GM18909 (cell line): Measurements from ENCODE around the gene FGGY.
"Not testable (repeated sequence)": the region's sequence is repeated elsewhere in the genome, so short reads cannot be mapped to it uniquely, and the experiment has no call there.

ENCODE experiments used
- ATAC-seq: cut with Tn5 transposase; IDR thresholded peaks from one replicate; pipeline ENCODE4 v1.9.1; 2021; ENCODE audit warnings: mild to moderate bottlenecking; ENCODE audit not compliant: unreplicated experiment, poor library complexity

The FGGY gene

DNA sequence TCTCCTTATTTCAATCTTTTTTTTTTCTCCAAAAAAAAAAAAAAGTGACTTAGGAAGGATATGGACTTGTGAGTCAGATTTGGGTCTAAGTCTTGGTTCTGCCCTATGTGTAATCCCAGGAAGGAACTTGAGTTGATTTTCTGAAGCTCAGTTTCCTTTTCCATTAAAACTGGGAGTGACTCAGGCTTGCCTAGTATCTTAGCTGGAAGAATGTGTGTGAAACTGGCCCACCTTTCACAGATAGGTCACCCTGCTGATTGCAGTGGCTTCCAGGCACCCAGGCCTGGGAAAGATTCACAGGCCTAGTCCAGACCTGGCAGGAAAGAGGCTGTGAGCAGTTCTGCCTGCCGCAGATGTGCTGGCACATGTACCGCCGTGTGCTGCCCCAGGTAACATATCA is 299.5 kb downstream of the FGGY start:
- ATAC-seq, result no peak

DNA sequence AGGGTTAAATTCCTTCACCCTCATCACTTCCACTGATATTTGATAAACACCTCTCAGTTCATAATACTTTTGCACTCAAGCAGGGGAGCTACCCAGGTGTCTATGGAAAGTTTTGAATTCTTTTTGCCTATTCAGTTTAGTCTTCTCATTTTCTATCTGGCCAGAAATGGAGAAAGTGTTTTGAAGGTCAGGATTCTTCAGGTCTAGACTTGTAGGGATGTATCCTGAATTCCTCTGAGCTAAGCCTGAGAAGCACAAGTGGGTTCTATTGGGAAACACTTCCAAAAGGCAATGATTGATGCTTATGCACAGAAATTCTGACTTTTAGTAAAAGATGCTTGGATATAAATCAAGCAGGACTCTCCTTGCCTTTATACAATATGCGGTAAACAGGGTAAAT is 300.1 kb downstream of the FGGY start:
- ATAC-seq, result no peak

DNA sequence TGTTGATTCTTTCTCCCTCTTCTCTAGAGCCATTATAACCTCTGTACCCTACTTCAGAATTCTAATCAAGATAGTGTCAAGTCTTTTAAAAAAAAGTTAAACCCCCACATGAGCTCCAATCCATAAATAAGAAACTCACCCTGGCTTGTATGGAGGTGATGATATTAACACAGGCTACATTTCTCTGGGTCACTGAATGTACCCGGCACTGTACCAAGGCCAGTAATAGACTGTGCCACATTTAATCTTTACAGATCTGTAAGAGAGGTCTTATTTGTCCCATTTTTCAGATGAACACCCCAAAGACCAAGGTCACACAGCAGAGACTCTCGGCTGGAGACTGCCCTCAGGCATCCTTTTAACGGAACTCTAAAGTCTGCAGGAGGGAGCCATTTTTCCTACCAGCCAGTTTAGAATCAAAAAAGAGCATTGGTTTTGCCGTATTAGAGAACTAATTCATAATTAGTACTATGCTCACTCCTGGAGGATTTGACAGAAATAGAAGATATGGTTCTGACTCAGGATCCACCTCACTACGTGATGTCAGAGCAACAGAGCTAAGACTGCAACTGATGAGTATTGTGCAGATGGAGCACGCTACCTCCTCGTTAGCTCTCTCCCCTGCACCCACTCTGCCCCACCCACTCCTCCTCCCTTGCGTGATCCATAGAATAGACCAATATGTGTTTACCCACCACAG is 300.7 kb downstream of the FGGY start:
- ATAC-seq, result no peak

DNA sequence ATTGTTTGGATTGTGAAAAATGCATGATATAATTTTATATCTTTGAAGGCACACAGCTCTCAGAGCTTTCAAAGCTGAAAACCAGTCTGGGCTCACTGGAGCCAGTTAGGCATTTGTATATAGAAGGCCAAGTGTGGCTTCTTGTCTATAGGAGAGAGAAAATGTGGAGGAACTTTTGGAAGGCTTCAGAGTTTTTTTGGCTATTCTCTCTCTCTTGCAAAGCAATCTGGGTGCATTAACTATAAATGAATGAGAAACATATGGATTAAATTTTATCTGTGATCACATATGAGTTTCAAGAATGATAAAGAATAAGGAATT is 301.2 kb downstream of the FGGY start:
- ATAC-seq, result no peak

DNA sequence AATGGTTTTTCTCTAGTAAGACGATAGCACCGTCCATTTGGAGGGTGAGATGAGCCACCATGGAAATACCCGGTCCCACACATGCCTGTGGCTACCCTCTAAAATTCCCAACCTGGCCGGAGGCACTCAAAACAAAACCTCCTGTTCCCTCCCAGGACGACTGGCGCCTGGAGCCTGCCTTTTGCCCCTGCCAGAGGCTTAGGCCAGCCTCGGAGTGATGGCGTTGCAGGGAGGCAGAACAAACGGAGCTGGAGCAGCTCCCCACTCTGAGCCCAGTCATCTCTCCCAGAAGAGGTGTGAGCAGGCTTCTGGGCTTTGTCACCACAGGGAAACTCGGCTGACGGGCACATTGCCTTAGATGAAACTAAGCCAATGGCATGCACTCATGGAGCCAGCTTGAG is 304.1 kb downstream of the FGGY start:
- ATAC-seq, result no peak

DNA sequence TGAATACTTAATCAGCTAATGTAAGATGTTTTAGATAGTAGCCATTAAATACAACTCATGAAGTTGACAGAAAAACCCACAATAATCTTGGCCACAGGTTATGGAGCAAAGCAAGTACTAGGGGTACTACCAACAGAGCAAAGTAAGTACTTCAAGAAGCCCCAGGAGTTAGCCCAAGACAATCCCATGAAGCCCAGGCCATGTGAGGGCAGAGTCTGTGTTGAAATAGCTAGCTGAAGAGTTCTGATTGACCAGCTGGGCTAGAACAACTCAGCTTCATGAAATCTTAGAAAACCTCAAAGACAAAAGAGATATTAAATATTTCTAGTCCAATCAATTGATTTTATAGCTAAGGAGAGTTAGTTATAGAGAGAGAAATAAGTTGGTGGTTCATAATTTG is 304.9 kb downstream of the FGGY start:
- ATAC-seq, result no peak

DNA sequence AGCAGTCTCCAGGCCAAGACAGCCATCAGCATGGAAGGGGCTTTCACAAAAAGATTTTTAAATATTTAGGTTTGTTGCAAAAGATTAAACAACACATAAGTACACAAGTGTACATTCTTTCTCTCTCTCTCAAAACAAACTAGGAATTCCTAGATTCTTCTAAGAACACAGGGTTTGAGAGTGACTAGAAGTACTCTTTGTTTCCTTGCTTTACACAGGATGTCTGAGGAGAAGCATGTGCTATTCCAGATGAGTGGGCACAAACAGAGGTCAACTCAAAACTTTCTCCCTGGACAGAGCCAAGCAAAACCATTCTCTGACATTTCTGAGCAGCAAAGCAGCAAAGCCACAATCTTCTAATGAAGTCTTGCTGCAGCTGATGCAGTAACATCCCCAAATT is 307.3 kb downstream of the FGGY start:
- ATAC-seq, result no peak

DNA sequence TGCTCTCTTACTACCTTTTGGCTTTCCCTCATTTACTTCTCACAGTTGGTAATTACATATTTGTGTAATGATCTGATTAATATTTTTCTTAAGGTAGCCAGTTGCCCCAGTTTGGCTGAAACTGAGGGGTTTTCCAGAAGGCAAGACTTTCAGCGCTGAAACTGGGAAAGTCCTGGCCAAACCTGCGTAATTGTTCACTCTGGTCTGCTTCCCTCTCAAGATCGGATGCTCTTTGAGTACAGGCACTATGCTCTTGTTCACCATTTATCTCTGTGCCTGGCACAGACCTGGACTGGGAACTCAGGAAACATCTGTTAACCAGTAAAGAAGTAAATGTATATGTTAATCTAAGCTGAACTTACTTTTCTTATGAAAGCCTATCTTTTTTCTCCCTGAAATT is 308.3 kb downstream of the FGGY start:
- ATAC-seq, result no peak

DNA sequence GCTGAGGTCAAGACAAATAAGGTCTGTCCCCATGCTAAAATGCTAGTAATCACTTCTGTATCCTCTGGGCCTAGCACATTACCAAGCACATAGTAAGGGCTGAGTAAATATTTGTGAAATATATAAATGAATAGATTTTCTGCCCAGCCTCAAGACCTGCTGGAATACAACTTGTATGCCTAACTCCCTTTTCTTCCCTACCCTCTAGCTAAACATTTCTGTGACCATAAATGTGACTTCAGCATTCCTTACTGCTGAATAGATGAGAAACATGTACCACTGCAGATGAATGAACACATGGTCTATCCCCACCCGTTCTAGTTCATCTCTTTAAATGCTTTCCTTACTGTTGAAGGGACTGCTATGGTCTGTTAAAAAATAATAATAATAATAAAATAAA is 308.9 kb downstream of the FGGY start:
- ATAC-seq, result no peak

DNA sequence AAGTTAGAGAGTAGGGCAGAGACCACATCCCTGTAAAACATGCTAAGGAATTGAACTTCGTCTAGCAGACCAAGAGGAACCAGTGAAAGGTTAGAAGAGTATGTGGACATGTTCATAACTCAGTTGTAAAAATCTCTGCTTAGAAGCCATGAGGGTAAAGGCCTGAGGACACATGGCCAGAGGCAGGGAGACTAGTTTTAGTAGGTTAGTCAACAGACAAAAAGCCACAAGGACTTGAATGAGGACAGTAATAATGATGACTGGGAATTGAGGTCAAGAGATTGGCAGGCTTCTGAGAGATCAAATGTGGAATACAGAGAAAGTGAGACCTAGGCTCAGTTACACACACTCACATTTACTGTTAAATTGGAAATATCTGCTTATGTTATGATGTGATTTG is 312.4 kb downstream of the FGGY start:
- no peak for ATAC-seq

DNA sequence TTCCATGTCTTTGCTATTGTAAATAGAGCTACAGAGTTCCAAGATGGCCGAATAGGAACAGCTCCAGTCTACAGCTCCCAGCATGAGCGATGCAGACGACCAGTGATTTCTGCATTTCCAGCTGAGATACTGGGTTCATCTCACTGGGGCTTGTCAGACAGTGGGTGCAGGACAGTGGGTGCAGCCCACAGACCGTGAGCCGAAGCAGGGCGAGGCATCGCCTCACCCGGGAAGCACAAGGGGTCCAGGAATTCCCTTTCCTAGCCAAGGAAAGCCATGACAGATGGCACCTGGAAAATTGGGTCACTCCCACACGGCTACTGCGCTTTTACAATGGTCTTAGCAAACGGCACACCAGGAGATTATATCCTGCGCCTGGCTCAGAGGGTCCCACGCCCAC is 313.6 kb downstream of the FGGY start:
- not testable (repeated sequence) for ATAC-seq

DNA sequence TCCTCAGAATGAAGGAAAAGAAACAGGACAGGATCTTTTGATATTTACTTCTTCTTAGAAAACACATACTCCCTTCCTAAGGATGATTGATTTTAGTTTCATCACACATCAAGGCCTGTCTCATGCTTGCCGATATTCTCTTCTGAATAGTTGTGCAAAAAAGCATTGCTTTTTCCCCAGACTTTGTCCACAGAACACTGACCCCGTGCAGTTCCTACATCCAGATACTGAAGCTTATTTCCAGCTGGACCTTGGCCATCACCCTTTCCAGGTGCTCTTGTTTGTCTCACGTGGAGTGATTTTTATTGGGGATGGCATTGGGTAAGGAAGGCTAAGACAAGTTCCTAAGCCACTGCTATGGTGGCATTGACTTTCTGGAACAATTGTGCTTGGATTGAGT is 320.5 kb downstream of the FGGY start:
- no peak for ATAC-seq

DNA sequence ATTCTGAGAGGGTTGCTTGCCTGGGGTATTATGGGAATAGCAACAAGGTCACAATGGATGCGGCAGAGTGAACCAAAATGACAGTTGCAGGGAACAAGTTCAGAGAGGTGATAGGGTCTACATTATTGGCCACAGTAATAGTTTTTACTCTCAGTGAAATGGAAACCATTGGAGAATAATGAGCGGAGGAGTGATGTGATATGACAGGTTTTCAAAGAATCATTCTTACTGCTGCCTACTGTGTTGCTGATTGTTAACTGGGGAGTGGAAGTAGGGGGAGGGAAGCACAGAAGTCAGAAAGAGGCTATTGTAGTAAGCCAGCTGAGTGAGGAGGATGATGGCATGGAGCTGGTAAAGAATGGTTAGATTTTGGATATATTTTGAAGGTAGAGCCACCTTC is 322.7 kb downstream of the FGGY start:
- ATAC-seq, result no peak

DNA sequence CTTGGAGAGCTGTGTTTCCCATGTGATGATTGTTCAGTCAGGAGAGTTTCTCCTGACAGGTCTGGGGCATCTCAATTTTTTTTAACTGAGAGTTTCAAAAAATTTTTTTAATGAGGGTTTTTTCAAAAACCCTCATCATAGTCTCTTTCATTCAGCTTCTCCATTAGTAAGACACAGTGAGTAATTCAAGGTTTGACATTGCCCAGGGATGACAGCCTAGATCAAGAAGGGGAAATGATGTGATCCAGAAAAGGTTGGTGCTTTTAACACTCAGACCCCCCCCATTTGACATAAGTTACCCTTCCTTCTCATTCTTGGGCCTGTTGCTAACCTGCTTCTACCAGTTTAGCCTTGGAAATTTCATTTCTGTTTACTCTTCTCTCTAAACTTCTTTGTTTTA is 328.5 kb downstream of the FGGY start:
- no peak for ATAC-seq

DNA sequence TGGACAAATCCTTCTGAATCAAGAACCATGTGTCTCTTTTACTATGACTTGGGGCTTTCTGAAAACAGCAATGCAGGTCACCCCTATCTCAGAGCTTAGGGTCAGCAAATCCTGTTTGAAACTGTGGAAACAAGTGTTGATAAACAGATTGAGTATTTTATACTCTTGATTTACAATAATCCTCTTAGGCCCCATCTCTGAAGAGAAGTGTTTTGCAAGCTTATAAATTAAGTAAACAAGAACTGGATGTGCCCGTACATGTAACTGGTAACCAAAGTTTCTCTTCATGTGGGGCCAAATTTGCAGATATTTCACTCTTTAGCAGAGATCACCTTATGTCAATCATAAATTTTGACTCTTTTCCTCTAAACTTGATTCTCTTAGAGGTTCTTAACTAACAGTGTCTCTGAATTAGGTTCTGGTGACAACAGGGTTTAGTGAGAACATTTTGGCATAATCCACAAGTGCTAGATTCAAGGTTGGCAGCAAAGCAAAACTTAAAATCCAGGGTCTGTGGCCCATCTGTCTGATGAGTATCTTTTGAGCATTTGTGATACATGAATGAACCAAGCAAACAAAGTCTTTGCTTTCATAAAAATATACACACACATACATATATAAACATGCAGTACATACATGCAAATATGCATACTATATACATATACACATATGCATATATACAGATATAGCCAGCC is 334.8 kb downstream of the FGGY start:
- ATAC-seq, result no peak

DNA sequence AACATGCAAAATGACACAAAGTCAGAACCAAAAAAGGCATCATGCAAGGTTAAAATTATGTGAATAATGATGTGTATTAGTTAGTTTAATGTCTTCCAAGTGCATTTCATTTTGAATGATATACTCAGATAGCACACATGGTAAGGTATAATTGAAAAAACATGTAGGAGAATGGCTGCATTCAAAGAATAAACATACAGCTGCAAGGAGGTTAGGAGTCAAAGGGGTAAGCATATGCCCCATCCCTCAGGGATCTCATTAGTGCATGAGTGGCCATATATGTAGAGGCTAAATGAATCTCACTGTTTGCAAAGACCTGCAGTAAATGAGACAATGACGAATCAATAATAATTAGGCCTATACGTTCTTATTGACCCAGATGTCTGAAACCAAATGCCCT is 338.2 kb downstream of the FGGY start:
- no peak for ATAC-seq

DNA sequence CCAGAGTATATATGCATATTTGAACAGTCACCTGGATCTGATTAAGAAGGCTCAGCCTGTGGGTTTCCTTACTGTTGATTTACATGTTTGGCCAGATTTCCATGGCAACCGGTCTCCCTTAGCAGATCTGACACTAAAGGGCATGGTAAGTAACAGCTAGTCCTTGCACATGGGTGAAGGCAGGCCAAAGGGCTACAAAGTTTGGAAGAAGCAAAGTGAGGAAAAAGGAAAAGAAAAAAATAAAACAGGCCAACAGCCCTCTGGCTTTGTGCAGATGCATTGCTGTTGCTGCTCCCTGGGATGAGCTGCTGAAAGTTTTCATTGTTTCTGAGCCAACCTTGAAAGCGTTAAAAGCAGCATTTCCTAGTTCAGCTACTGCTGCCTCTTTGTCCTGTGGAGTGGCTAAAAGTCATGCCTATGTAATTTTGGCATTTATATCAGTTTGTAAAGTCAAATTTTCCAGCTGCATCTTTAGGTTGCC is 341.4 kb downstream of the FGGY start:
- no peak for ATAC-seq

DNA sequence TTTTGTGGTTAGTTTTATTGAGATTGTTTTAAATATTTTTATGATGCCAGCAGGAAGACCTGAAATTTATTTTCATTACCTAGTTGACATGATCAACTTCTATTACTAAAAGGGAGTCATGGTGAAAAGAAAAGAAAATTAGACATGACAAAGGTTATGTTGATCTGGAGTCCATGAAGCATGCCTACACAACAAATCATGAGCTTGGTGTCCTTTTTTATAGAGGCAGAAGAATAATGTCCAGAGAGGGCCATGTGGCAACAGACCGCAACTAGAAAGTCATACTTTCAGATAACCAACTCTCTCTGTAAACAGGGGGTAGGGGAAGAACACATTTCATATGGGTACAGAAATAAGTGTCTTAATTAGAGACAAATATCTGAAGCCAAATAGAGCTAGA is 342.4 kb downstream of the FGGY start:
- no peak for ATAC-seq

DNA sequence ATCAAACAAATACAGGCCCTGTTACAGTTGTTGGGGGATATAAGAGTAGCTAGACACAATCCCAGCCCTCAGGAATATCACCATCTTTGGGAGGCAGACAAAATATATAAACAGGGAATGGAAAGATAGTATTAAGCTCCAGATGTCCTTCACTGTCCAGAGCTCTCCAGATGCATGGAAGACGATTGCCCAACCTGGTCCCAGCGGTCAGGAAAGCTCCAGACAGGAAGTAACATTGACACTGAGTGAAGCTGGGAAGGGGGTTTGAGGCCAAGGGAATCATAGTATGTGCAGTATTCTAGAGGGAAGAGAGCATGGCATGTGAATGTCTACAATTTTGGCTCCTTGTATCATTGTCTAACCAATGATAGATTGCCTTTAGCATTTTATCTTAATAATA is 344.0 kb downstream of the FGGY start:
- no peak for ATAC-seq

DNA sequence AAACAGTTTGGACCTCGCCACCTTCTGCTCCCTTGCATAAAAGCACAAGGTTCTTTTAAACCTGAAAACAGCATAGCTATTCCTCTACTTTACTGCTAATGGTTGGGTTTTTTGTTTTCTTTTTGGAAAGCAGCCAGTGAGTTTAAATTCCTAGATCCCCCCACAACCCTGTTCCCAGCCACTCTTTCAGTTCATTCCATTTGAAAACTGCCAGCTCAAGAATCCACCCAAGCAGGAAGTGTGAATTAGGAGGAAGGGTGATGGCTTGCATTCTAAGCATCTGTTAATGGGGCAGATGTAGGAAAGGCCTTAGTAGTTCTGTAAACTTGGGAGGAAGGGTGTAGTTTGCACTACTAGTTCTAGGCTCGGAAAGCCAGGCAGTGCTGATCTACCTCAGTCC is 344.9 kb downstream of the FGGY start:
- ATAC-seq, result no peak

DNA sequence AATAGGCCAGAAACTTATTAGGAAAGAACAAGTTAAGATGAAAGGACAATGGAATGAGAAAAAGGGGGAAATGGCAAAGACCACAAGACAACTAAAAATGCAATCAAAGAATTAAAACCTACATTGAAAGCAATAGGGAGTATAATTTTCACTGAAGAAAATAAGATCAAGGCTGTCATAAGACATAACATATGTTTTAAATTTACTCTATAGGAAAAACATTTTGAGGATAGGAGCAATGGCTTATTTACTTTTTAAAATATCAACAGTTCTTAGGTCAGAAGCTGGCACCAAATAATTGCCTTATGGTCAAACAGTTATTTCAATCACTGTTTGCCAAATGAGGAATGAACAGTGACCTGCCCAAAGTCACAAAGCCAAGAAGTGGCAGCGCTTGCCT is 346.6 kb downstream of the FGGY start:
- no peak for ATAC-seq

DNA sequence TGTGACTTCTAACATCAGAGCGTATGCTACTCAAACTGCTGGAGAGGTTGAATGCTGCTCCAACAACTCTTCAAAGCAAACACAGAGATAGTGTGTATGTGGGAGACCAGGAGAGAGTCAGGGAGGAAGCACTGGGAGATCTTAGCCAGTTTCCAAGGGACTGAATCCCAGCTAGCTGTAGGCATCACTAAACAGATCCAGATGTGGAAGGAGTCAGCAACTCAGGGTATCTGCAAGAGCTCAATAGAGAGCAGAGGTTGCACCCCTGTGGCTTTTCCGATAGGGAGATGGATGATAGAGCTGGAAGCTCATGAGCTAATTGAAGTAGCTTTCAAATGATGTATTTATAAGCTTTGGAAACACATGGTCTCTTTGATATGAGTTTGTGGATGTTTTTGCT is 349.0 kb downstream of the FGGY start:
- ATAC-seq, result no peak
